ENCODE data around the gene NANOGP8. TPM values are rescaled to one million over a fixed set of nuclear protein-coding genes. Genes with fewer than 3 reads are reported as not detected.
"Not testable (repeated sequence)": the region's sequence is repeated elsewhere in the genome, so short reads cannot be mapped to it uniquely, and the experiment has no call there.

Gene NANOGP8
- total RNA-seq, 1 donor from 2014 or later = not detected

- no peak overlapping the region for H3K4me3 ChIP-seq (ENCODE audit: low read depth, low read length)
- TF ChIP-seq CTCF (conservative IDR thresholded peaks at IDR 0.05; ENCODE audit: low read depth, low read length) = no peak
- no peak for DNase-seq (ENCODE audit: low read depth)
Observed at GRCh38 chr15:35087759-35088158, 2.7 kb upstream of the NANOGP8 start.

GRCh38 chr15:35082371-35083348, 2.4 kb downstream of the NANOGP8 start:
- not testable (repeated sequence) for H3K4me3 ChIP-seq (ENCODE audit: low read depth, low read length); DNase-seq (ENCODE audit: low read depth)

- DNase-seq (ENCODE audit: low read depth) = not testable (repeated sequence)
Observed at GRCh38 chr15:35081626-35082365, 3.3 kb downstream of the NANOGP8 start.

GRCh38 chr15:35080226-35080625, 4.9 kb downstream of the NANOGP8 start:
- no peak for TF ChIP-seq CTCF (conservative IDR thresholded peaks at IDR 0.05; ENCODE audit: low read depth, low read length)

More at GRCh38 chr15:35081626-35082365, 3.3 kb downstream of the NANOGP8 start:
- H3K4me3 ChIP-seq (ENCODE audit: low read depth, low read length) = not testable (repeated sequence)

GRCh38 chr15:35078221-35078915, 6.7 kb downstream of the NANOGP8 start:
- TF ChIP-seq CTCF (conservative IDR thresholded peaks at IDR 0.05; ENCODE audit: low read depth, low read length) = peak; percentile 84
- peak; percentile 10 for DNase-seq (ENCODE audit: low read depth)
- no peak overlapping the region for H3K4me3 ChIP-seq (ENCODE audit: low read depth, low read length)

More at GRCh38 chr15:35080226-35080625, 4.9 kb downstream of the NANOGP8 start:
- no peak overlapping the region for H3K4me3 ChIP-seq (ENCODE audit: low read depth, low read length)
- DNase-seq (ENCODE audit: low read depth) = no peak

GRCh38 chr15:35071106-35071505, 14.0 kb downstream of the NANOGP8 start:
- H3K4me3 ChIP-seq (ENCODE audit: low read depth, low read length) = no peak overlapping the region
- no peak for TF ChIP-seq CTCF (conservative IDR thresholded peaks at IDR 0.05; ENCODE audit: low read depth, low read length)
- no peak for DNase-seq (ENCODE audit: low read depth)

- no peak overlapping the region for H3K4me3 ChIP-seq (ENCODE audit: low read depth, low read length)
- DNase-seq (ENCODE audit: low read depth) = no peak
- TF ChIP-seq CTCF (conservative IDR thresholded peaks at IDR 0.05; ENCODE audit: low read depth, low read length) = no peak
Observed at GRCh38 chr15:35068846-35069475, 16.1 kb downstream of the NANOGP8 start.
